Spleen (tissue), 11 donors: ENCODE measurements around the gene RNASET2. TPM values are rescaled to one million over a fixed set of nuclear protein-coding genes. Genes with fewer than 3 reads are reported as not detected.

Experiments
- DNase-seq: peaks from one replicate; pipeline ENCODE4 v3.0.0-alpha.2; 2020
- H3K27ac ChIP-seq, 8 donors: fragments of 200-600 bp; sonication (generic) in 7 of 8; 1 replicate in 4 of 8; 2 replicates in 4 of 8; pipeline versions ENCODE4 v1.5.0 to v1.8.0; 2016 to 2021; ENCODE audit warnings: inconsistent platforms in 4 of 8, mild to moderate bottlenecking in 4 of 8, moderate library complexity in 1 of 8
- H3K27me3 ChIP-seq, 7 donors: fragments of 200-600 bp; sonication (generic) in 6 of 7; replicated peaks in 1 of 7; 1 replicate in 4 of 7; 2 replicates in 3 of 7; pipeline versions ENCODE4 v1.5.0 to v1.8.0; 2016 to 2021; ENCODE audit warnings: inconsistent platforms in 3 of 7, mild to moderate bottlenecking in 1 of 7
- H3K36me3 ChIP-seq, 6 donors: fragments of 200-600 bp; sonication (generic) in 5 of 6; 1 replicate in 4 of 6; 2 replicates in 2 of 6; pipeline versions ENCODE4 v1.5.0 to v1.8.0; 2016 to 2021; ENCODE audit warnings: inconsistent platforms in 2 of 6
- H3K4me1 ChIP-seq, 6 donors: fragments of 200-600 bp; sonication (generic) in 5 of 6; 1 replicate in 3 of 6; 2 replicates in 3 of 6; pipeline versions ENCODE4 v1.5.0 to v1.8.0; 2016 to 2021; ENCODE audit warnings: inconsistent platforms in 3 of 6
- H3K4me3 ChIP-seq, 8 donors: fragments of 200-600 bp; sonication (generic) in 7 of 8; 1 replicate in 4 of 8; 2 replicates in 4 of 8; pipeline versions ENCODE4 v1.5.0 to v1.8.0; 2016 to 2021; ENCODE audit warnings: inconsistent platforms in 4 of 8, mild to moderate bottlenecking in 4 of 8, moderate library complexity in 2 of 8
- H3K9me3 ChIP-seq, 8 donors: fragments of 200-600 bp; sonication (generic) in 7 of 8; 1 replicate in 4 of 8; 2 replicates in 4 of 8; pipeline versions ENCODE4 v1.5.0 to v1.8.0; 2016 to 2021; ENCODE audit warnings: inconsistent platforms in 4 of 8
- CTCF ChIP-seq, 11 experiments: fragments of 200-600 bp in 7 of 11; fragments of 450-650 bp in 4 of 11; sonication (generic) in 4 of 11; IDR thresholded peaks in 8 of 11; conservative IDR thresholded peaks in 3 of 11; 1 replicate in 7 of 11; 2 replicates in 4 of 11; pipeline versions ENCODE4 v1.4.0 to v1.8.0; 2016 to 2021; ENCODE audit warnings: antibody characterized with exemption in 11 of 11, inconsistent platforms in 4 of 11, mild to moderate bottlenecking in 1 of 11
- POLR2A ChIP-seq, 3 donors: fragments of 450-650 bp; IDR thresholded peaks; one replicate each; pipeline ENCODE4 v1.5.1; 2017; ENCODE audit warnings: antibody characterized with exemption in 3 of 3, mild to moderate bottlenecking in 1 of 3
- POLR2AphosphoS5 ChIP-seq, 3 donors: sonication (generic); formaldehyde crosslinking; IDR thresholded peaks; one replicate each; pipeline ENCODE4 v1.5.1; 2017; ENCODE audit warnings: antibody characterized with exemption in 3 of 3
- WGBS, 5 donors: extraction: QIAGEN DNeasy Blood & Tissue Kit in 3 of 5; methylation state at CpG; one replicate each; pipeline versions ENCODE4 v1.1.5 to v1.1.7; 2013 to 2018; 5-methylcytosine and 5-hydroxymethylcytosine counted together
- intact Hi-C: fragments of 100-400 bp; cut with DNase I; formaldehyde crosslinking; loops from one replicate; pipeline ENCODE4 v1.15.0; 2023; ENCODE audit warnings: low total_unique reads
- polyA plus RNA-seq, 3 donors: library from polyadenylated mRNA; stranded (reverse); fragments of 200-250 nt; gene quantifications; one replicate each; pipeline ENCODE4 v1.2.1, GENCODE V29; 2013
- total RNA-seq, 7 donors: library from RNA; depleted of rRNA in 3 of 7; stranded (reverse); fragments of >200 nt in 3 of 7; fragmentation: NEBNext Ultra II Directional in 4 of 7; extraction: Animal tissue kit (Norgen Biotek cat#: 25700) in 4 of 7; gene quantifications; one replicate each; pipeline versions ENCODE4 v1.1.0 to v1.2.1, GENCODE V29; 2016 to 2021
- donor health status: healthy with polysubstance abuse.
- donor health status: DM: no; HTN: no; CAD: no; lungs with moderate emphysema.
- donor health status: DM: no; HTN: no; CAD: no.
- donor health status: Bipolar disorder and iron deficiency.
- donor health status: healthy.
- donor health status: DM: no; HTN: no; CAD: no.
- donor health status: DM: yes; HTN: yes; CAD: no.

RNASET2 gene
- total and polyA plus RNA-seq, 10 donors: 242 to 676 (median 362) TPM

GRCh38 chr6:166932116-166932515 is 24.2 kb downstream of the RNASET2 start:
- DNase-seq: peak; percentile 43
- Histone ChIP-seq H3K4me1 (peaks cover 0 to 62% (median 26%) of the 10 kb centered on the region in 6 donors), H3K4me3 (no peak overlapping the region), H3K36me3 (peaks cover 0 to 100% (median 78%) of the 10 kb centered on the region in 6 donors), H3K27me3 (no peaks in the 10 kb centered on the region), H3K9me3 (no peaks in the 10 kb centered on the region), H3K27ac (peak overlapping the region in 1 of 8 donors; percentile 61)
- no peak for TF ChIP-seq CTCF (IDR thresholded peaks at IDR 0.05 in 8 of 11, conservative IDR thresholded peaks at IDR 0.05 in 3 of 11)
- no peak for TF ChIP-seq POLR2A (IDR thresholded peaks at IDR 0.05)
- TF ChIP-seq POLR2AphosphoS5 (IDR thresholded peaks at IDR 0.05): no peak
- WGBS, 5 donors: 92 to 100% (median 96%) methylated on average over 2 to 6 of the region's 6 CpGs
- intact Hi-C loops: no loop called here

GRCh38 chr6:166931426-166931970 is 24.9 kb downstream of the RNASET2 start:
- H3K4me1 ChIP-seq: peaks cover 0 to 56% (median 24%) of the 10 kb centered on the region in 6 donors
- TF ChIP-seq POLR2A (IDR thresholded peaks at IDR 0.05) (no peak), CTCF (IDR thresholded peaks at IDR 0.05 in 8 of 11, conservative IDR thresholded peaks at IDR 0.05 in 3 of 11) (no peak), POLR2AphosphoS5 (IDR thresholded peaks at IDR 0.05) (peak in 1 of 3 donors; percentile 13)
- intact Hi-C loops: no loop called here
- WGBS, 5 donors: 95 to 96% (median 95%) methylated on average over 14 of the region's 14 CpGs
- no peaks in the 10 kb centered on the region for H3K9me3 ChIP-seq
- no peaks in the 10 kb centered on the region for H3K27me3 ChIP-seq
- H3K36me3 ChIP-seq: peaks cover 0 to 100% (median 74%) of the 10 kb centered on the region in 6 donors
- DNase-seq: peak; percentile 60
- peak overlapping the region in 1 of 8 donors; percentile 61 for H3K27ac ChIP-seq
- H3K4me3 ChIP-seq: no peak overlapping the region

- intact Hi-C loops: no loop called here
- Histone ChIP-seq H3K36me3 (peaks cover 0 to 100% (median 66%) of the 10 kb centered on the region in 6 donors), H3K27ac (peak overlapping the region in 2 of 8 donors; percentile 60 to 61), H3K4me3 (no peak overlapping the region), H3K9me3 (no peaks in the 10 kb centered on the region), H3K4me1 (peaks cover 0 to 46% (median 21%) of the 10 kb centered on the region in 6 donors), H3K27me3 (no peaks in the 10 kb centered on the region)
- DNase-seq: peak; percentile 48
- WGBS, 5 donors: 84 to 100% (median 99%) methylated on average over 4 of the region's 4 CpGs
- TF ChIP-seq POLR2A (IDR thresholded peaks at IDR 0.05): no peak
- TF ChIP-seq CTCF (IDR thresholded peaks at IDR 0.05 in 8 of 11, conservative IDR thresholded peaks at IDR 0.05 in 3 of 11): no peak
- TF ChIP-seq POLR2AphosphoS5 (IDR thresholded peaks at IDR 0.05): no peak
Measured at GRCh38 chr6:166930354-166930891, 25.9 kb downstream of the RNASET2 start.

GRCh38 chr6:166929542-166930189 is 26.7 kb downstream of the RNASET2 start:
- no peak for TF ChIP-seq POLR2AphosphoS5 (IDR thresholded peaks at IDR 0.05)
- TF ChIP-seq POLR2A (IDR thresholded peaks at IDR 0.05): no peak
- TF ChIP-seq CTCF (IDR thresholded peaks at IDR 0.05 in 8 of 11, conservative IDR thresholded peaks at IDR 0.05 in 3 of 11): no peak
- H3K27ac ChIP-seq: peak overlapping the region in 5 of 8 donors; percentile 28 to 61 (median 58)
- no peaks in the 10 kb centered on the region for H3K9me3 ChIP-seq

More at GRCh38 chr6:166929542-166930189, 26.7 kb downstream of the RNASET2 start:
- peak; percentile 87 for DNase-seq
- H3K4me1 ChIP-seq: peaks cover 0 to 42% (median 21%) of the 10 kb centered on the region in 6 donors
- intact Hi-C loops: no loop called here
- WGBS, 5 donors: 28 to 44% (median 36%) methylated on average over 9 of the region's 9 CpGs
- H3K36me3 ChIP-seq: peaks cover 0 to 99% (median 60%) of the 10 kb centered on the region in 6 donors
- H3K27me3 ChIP-seq: no peaks in the 10 kb centered on the region
- H3K4me3 ChIP-seq: no peak overlapping the region
